Esophagus muscularis mucosa (tissue), 4 donors: ENCODE measurements around the gene GNAZ. TPM values are rescaled to one million over a fixed set of nuclear protein-coding genes. Genes with fewer than 3 reads are reported as not detected.
A peak's percentile ranks its signal among the peaks of the same experiment; 100 is the strongest.

ENCODE experiments used
- DNase-seq: peaks from one replicate; pipeline ENCODE4 v3.0.0-alpha.2; 2017; ENCODE audit errors: extremely low spot score
- H3K27ac ChIP-seq, 4 donors: fragments of 200-600 bp; sonication (generic); replicated peaks in 1 of 4; 1 replicate in 3 of 4; 2 replicates in 1 of 4; pipeline ENCODE4 v1.5.1; 2016 to 2019; ENCODE audit warnings: mild to moderate bottlenecking in 1 of 4
- H3K27me3 ChIP-seq, 4 donors: fragments of 200-600 bp; sonication (generic); one replicate each; pipeline versions ENCODE4 v1.5.1 to v1.6.0; 2016 to 2019
- H3K36me3 ChIP-seq, 4 donors: fragments of 200-600 bp; sonication (generic); one replicate each; pipeline ENCODE4 v1.5.1; 2016 to 2019
- H3K4me1 ChIP-seq, 4 donors: fragments of 200-600 bp; sonication (generic); one replicate each; pipeline ENCODE4 v1.5.1; 2016 to 2019
- H3K4me3 ChIP-seq, 4 donors: fragments of 200-600 bp; sonication (generic); 1 replicate in 2 of 4; 2 replicates in 2 of 4; pipeline ENCODE4 v1.5.1; 2016 to 2019; ENCODE audit warnings: mild to moderate bottlenecking in 4 of 4, moderate library complexity in 1 of 4
- H3K9me3 ChIP-seq, 4 donors: fragments of 200-600 bp; sonication (generic); 1 replicate in 3 of 4; 2 replicates in 1 of 4; pipeline ENCODE4 v1.5.1; 2016 to 2019
- CTCF ChIP-seq, 3 experiments: fragments of 200-600 bp in 2 of 3; fragments of 450-650 bp in 1 of 3; sonication (generic) in 2 of 3; IDR thresholded peaks; one replicate each; pipeline ENCODE4 v1.5.1; 2017 to 2019; ENCODE audit warnings: antibody characterized with exemption in 3 of 3, mild to moderate bottlenecking in 2 of 3, moderate library complexity in 1 of 3
- EP300 ChIP-seq: sonication (generic); formaldehyde crosslinking; IDR thresholded peaks from one replicate; pipeline ENCODE4 v1.6.1; 2017; ENCODE audit warnings: antibody characterized with exemption
- POLR2A ChIP-seq: fragments of 450-650 bp; IDR thresholded peaks from one replicate; pipeline ENCODE4 v1.6.1; 2017; ENCODE audit warnings: antibody characterized with exemption, moderate library complexity, mild to moderate bottlenecking, low read depth
- POLR2AphosphoS5 ChIP-seq, 2 donors: sonication (generic); formaldehyde crosslinking; IDR thresholded peaks; one replicate each; pipeline ENCODE4 v1.6.1; 2017; ENCODE audit warnings: antibody characterized with exemption in 2 of 2
- WGBS: methylation state at CpG from one replicate; pipeline ENCODE4 v1.1.5; 2018; 5-methylcytosine and 5-hydroxymethylcytosine counted together
- intact Hi-C: fragments of 100-400 bp; cut with DNase I; formaldehyde crosslinking; loops from one replicate; pipeline ENCODE4 v1.15.1; 2023
- total RNA-seq, 4 donors: library from RNA; depleted of rRNA; stranded (reverse); fragments of >200 nt; gene quantifications; one replicate each; pipeline versions ENCODE4 v1.1.0 to v1.2.1, GENCODE V29; 2016

GNAZ gene
- total RNA-seq, 4 donors from 2014 or later = 51.7 to 79.5 (median 64.6) TPM

- intact Hi-C loops = no loop called here
- DNase-seq = peak; percentile 90
- TF ChIP-seq EP300 = no peak
- TF ChIP-seq POLR2AphosphoS5 (IDR thresholded peaks at IDR 0.05) = no peak
- no peak for TF ChIP-seq POLR2A
- no peak for TF ChIP-seq CTCF (IDR thresholded peaks at IDR 0.05)
- Histone ChIP-seq H3K4me3 (no peak overlapping the region), H3K4me1 (peaks cover 5 to 11% (median 6%) of the 10 kb centered on the region in 4 donors), H3K27ac (no peak overlapping the region), H3K27me3 (no peaks in the 10 kb centered on the region), H3K9me3 (no peaks in the 10 kb centered on the region), H3K36me3 (no peaks in the 10 kb centered on the region)
- WGBS = 60% methylated on average over 7 of the region's 11 CpGs
Observed at GRCh38 chr22:23064381-23065068, 5.8 kb upstream of the GNAZ start.

- Histone ChIP-seq H3K9me3 (no peaks in the 10 kb centered on the region), H3K27ac (no peak overlapping the region), H3K4me3 (no peak overlapping the region), H3K27me3 (no peaks in the 10 kb centered on the region), H3K36me3 (no peaks in the 10 kb centered on the region), H3K4me1 (peaks cover 9 to 14% (median 10%) of the 10 kb centered on the region in 4 donors)
- DNase-seq = peak; percentile 55
- TF ChIP-seq POLR2A = no peak
- TF ChIP-seq EP300 = no peak
- no peak for TF ChIP-seq CTCF (IDR thresholded peaks at IDR 0.05)
- TF ChIP-seq POLR2AphosphoS5 (IDR thresholded peaks at IDR 0.05) = no peak
- WGBS = 97% methylated on average over 3 of the region's 3 CpGs
- intact Hi-C loops = no loop called here
Observed at GRCh38 chr22:23065069-23065451, 5.3 kb upstream of the GNAZ start.

- Histone ChIP-seq H3K27me3 (no peaks in the 10 kb centered on the region), H3K4me3 (no peak overlapping the region), H3K4me1 (peaks cover 11 to 15% (median 13%) of the 10 kb centered on the region in 4 donors), H3K27ac (no peak overlapping the region), H3K9me3 (no peaks in the 10 kb centered on the region), H3K36me3 (no peaks in the 10 kb centered on the region)
- intact Hi-C loops = no loop called here
- DNase-seq = peak; percentile 87
- 76% methylated on average over 10 of the region's 10 CpGs for WGBS
- TF ChIP-seq EP300 (no peak), POLR2A (no peak), POLR2AphosphoS5 (IDR thresholded peaks at IDR 0.05) (no peak), CTCF (IDR thresholded peaks at IDR 0.05) (no peak)
Observed at GRCh38 chr22:23065495-23066122, 4.7 kb upstream of the GNAZ start.

- Histone ChIP-seq H3K4me3 (no peak overlapping the region), H3K27ac (no peak overlapping the region), H3K27me3 (no peaks in the 10 kb centered on the region), H3K36me3 (no peaks in the 10 kb centered on the region), H3K4me1 (peaks cover 18 to 23% (median 19%) of the 10 kb centered on the region in 4 donors), H3K9me3 (no peaks in the 10 kb centered on the region)
- WGBS = 79% methylated on average over 15 of the region's 15 CpGs
- intact Hi-C loops = no loop called here
- TF ChIP-seq POLR2AphosphoS5 (IDR thresholded peaks at IDR 0.05) (no peak), EP300 (no peak), POLR2A (no peak), CTCF (IDR thresholded peaks at IDR 0.05) (no peak)
- peak; percentile 89 for DNase-seq
Observed at GRCh38 chr22:23066200-23067022, 3.9 kb upstream of the GNAZ start.
